GM19452 (cell line): Measurements from ENCODE around the gene RBFOX1.

Experiments used
- ATAC-seq: cut with Tn5 transposase; IDR thresholded peaks from one replicate; pipeline ENCODE4 v1.9.1; 2021; ENCODE audit not compliant: unreplicated experiment

RBFOX1 gene

GRCh38 chr16:7419441-7419840 is 86.8 kb downstream of the RBFOX1 start:
- ATAC-seq, result no peak

- ATAC-seq, result no peak
Measured at GRCh38 chr16:7420079-7420478, 87.4 kb downstream of the RBFOX1 start.

- no peak for ATAC-seq
Measured at GRCh38 chr16:7420843-7421242, 88.2 kb downstream of the RBFOX1 start.

- ATAC-seq, result no peak
Measured at GRCh38 chr16:7421578-7421977, 88.9 kb downstream of the RBFOX1 start.

GRCh38 chr16:7422036-7422888 is 89.6 kb downstream of the RBFOX1 start:
- no peak for ATAC-seq

- no peak for ATAC-seq
Measured at GRCh38 chr16:7423434-7424044, 90.9 kb downstream of the RBFOX1 start.

- ATAC-seq, result no peak
Measured at GRCh38 chr16:7426161-7426560, 93.5 kb downstream of the RBFOX1 start.

GRCh38 chr16:7431723-7432122 is 99.1 kb downstream of the RBFOX1 start:
- no peak for ATAC-seq

- no peak for ATAC-seq
Measured at GRCh38 chr16:7436306-7436705, 103.7 kb downstream of the RBFOX1 start.

GRCh38 chr16:7437135-7437804 is 104.6 kb downstream of the RBFOX1 start:
- ATAC-seq, result no peak

GRCh38 chr16:7437843-7438242 is 105.2 kb downstream of the RBFOX1 start:
- ATAC-seq, result no peak

- ATAC-seq, result no peak
Measured at GRCh38 chr16:7438601-7439000, 106.0 kb downstream of the RBFOX1 start.

- no peak for ATAC-seq
Measured at GRCh38 chr16:7439518-7439917, 106.9 kb downstream of the RBFOX1 start.

- no peak for ATAC-seq
Measured at GRCh38 chr16:7440886-7441400, 108.3 kb downstream of the RBFOX1 start.

- no peak for ATAC-seq
Measured at GRCh38 chr16:7442050-7442449, 109.4 kb downstream of the RBFOX1 start.

GRCh38 chr16:7443142-7443541 is 110.5 kb downstream of the RBFOX1 start:
- ATAC-seq, result no peak

GRCh38 chr16:7443648-7444365 is 111.2 kb downstream of the RBFOX1 start:
- ATAC-seq, result no peak

- no peak for ATAC-seq
Measured at GRCh38 chr16:7449306-7449705, 116.7 kb downstream of the RBFOX1 start.

- no peak for ATAC-seq
Measured at GRCh38 chr16:7449808-7450207, 117.2 kb downstream of the RBFOX1 start.

- ATAC-seq, result no peak
Measured at GRCh38 chr16:7450440-7450839, 117.8 kb downstream of the RBFOX1 start.

GRCh38 chr16:7452090-7452489 is 119.4 kb downstream of the RBFOX1 start:
- ATAC-seq, result no peak
